HFFc6 (cell line): ENCODE results near the gene VIM. TPM values are rescaled to one million over a fixed set of nuclear protein-coding genes. Genes with fewer than 3 reads are reported as not detected.

ENCODE experiments used
- DNase-seq: peaks from one replicate; pipeline ENCODE4 v3.0.0-alpha.2; 2018
- H3K27ac Mint-ChIP-seq: 2 replicates; pipeline ENCODE4 v1.8.0; 2020; ENCODE audit warnings: mild to moderate bottlenecking, mixed read lengths
- H3K27me3 Mint-ChIP-seq: 2 replicates; pipeline ENCODE4 v1.8.0; 2021; ENCODE audit warnings: mild to moderate bottlenecking, moderate library complexity, mixed read lengths; ENCODE audit not compliant: insufficient read depth
- H3K36me3 Mint-ChIP-seq: 2 replicates; pipeline ENCODE4 v1.8.0; 2021; ENCODE audit warnings: low read depth, mixed read lengths
- H3K4me1 Mint-ChIP-seq: 2 replicates; pipeline ENCODE4 v1.8.0; 2020; ENCODE audit warnings: low read depth, mixed read lengths
- H3K4me3 Mint-ChIP-seq: 2 replicates; pipeline ENCODE4 v1.8.0; 2020; ENCODE audit warnings: mild to moderate bottlenecking, moderate library complexity, mixed read lengths
- H3K9me3 Mint-ChIP-seq: 2 replicates; pipeline ENCODE4 v1.8.0; 2020; ENCODE audit warnings: mild to moderate bottlenecking, mixed read lengths
- CTCF ChIP-seq: fragments of 200-600 bp; sonication (generic); IDR thresholded peaks from 2 replicates; pipeline ENCODE4 v1.5.0; 2021; ENCODE audit warnings: antibody characterized with exemption, mild to moderate bottlenecking
- total RNA-seq, 6 experiments: library from RNA; stranded (reverse); fragmentation: NEBNext Ultra II Directional; extraction: Animal tissue kit (Norgen Biotek cat#: 25700); gene quantifications; 2 replicates in 1 of 6; 3 replicates in 5 of 6; pipeline ENCODE4 v1.2.3, GENCODE V29; 2021

VIM gene
- total RNA-seq, 6 experiments from 2014 or later, result 9,623 to 12,540 (median 10,688) TPM

GRCh38 chr10:17226891-17227303 is 1.1 kb upstream of the VIM start:
- Mint-ChIP-seq H3K4me3 (peak overlapping the region; percentile 100), H3K27me3 (peaks cover 34% of the 10 kb centered on the region), H3K36me3 (peaks cover 47% of the 10 kb centered on the region), H3K27ac (peak overlapping the region; percentile 100), H3K4me1 (peaks cover 53% of the 10 kb centered on the region), H3K9me3 (peaks cover 30% of the 10 kb centered on the region)
- no peak for DNase-seq
- no peak for TF ChIP-seq CTCF

GRCh38 chr10:17227367-17228090 is 512 bp upstream of the VIM start:
- Mint-ChIP-seq H3K9me3 (peaks cover 34% of the 10 kb centered on the region), H3K4me3 (peak overlapping the region; percentile 100), H3K27me3 (peaks cover 40% of the 10 kb centered on the region), H3K27ac (peak overlapping the region; percentile 100), H3K36me3 (peaks cover 48% of the 10 kb centered on the region), H3K4me1 (peaks cover 53% of the 10 kb centered on the region)
- TF ChIP-seq CTCF, result peak; percentile 76
- no peak for DNase-seq

GRCh38 chr10:17229016-17229716 is 1.1 kb downstream of the VIM start:
- Mint-ChIP-seq H3K27ac (peak overlapping the region; percentile 100), H3K4me3 (peak overlapping the region; percentile 100), H3K36me3 (peaks cover 56% of the 10 kb centered on the region), H3K4me1 (peaks cover 61% of the 10 kb centered on the region), H3K27me3 (peaks cover 57% of the 10 kb centered on the region), H3K9me3 (peaks cover 41% of the 10 kb centered on the region)
- peak; percentile 34; the same call in 1 of the 2 replicates for TF ChIP-seq CTCF
- DNase-seq, result peak; percentile 92

- TF ChIP-seq CTCF, result no peak
- Mint-ChIP-seq H3K36me3 (peaks cover 61% of the 10 kb centered on the region), H3K27ac (peak overlapping the region; percentile 100), H3K4me1 (peaks cover 66% of the 10 kb centered on the region), H3K4me3 (peak overlapping the region; percentile 100), H3K9me3 (peaks cover 45% of the 10 kb centered on the region), H3K27me3 (peaks cover 61% of the 10 kb centered on the region)
- DNase-seq, result no peak
These were observed 1.6 kb downstream of the VIM start for GRCh38 chr10:17229717-17229966.

- H3K27me3 Mint-ChIP-seq, result peaks cover 66% of the 10 kb centered on the region
- peaks cover 61% of the 10 kb centered on the region for H3K36me3 Mint-ChIP-seq
- TF ChIP-seq CTCF, result no peak
- peak overlapping the region; percentile 100 for H3K4me3 Mint-ChIP-seq
- peak overlapping the region; percentile 100 for H3K27ac Mint-ChIP-seq
- DNase-seq, result peak; percentile 61
- peaks cover 48% of the 10 kb centered on the region for H3K9me3 Mint-ChIP-seq
- peaks cover 66% of the 10 kb centered on the region for H3K4me1 Mint-ChIP-seq
These were observed 2.1 kb downstream of the VIM start for GRCh38 chr10:17229967-17230682.
